Large intestine (tissue), 3 donors: ENCODE results near the gene TAGLN2. TPM values are rescaled to one million over a fixed set of nuclear protein-coding genes. Genes with fewer than 3 reads are reported as not detected.
A peak's percentile ranks its signal among the peaks of the same experiment; 100 is the strongest.

Source experiments
- DNase-seq, 2 donors: peaks; one replicate each; pipeline versions ENCODE4 v3.0.0 to v3.0.0-alpha.2; 2013
- H3K27ac ChIP-seq: one replicate; pipeline ENCODE4 v1.5.1; 2013; ENCODE audit warnings: low read length
- H3K27me3 ChIP-seq: 2 replicates; pipeline ENCODE4 v1.6.1; 2013; ENCODE audit warnings: low read length; ENCODE audit not compliant: control insufficient read depth, insufficient read depth
- H3K36me3 ChIP-seq: 2 replicates; pipeline ENCODE4 v1.6.1; 2013; ENCODE audit warnings: low read length; ENCODE audit not compliant: control insufficient read depth, insufficient read depth
- H3K4me1 ChIP-seq: one replicate; pipeline ENCODE4 v1.6.1; 2013; ENCODE audit warnings: low read length; ENCODE audit not compliant: control insufficient read depth, insufficient read depth
- H3K4me3 ChIP-seq: one replicate; pipeline ENCODE4 v1.5.1; 2013; ENCODE audit warnings: low read length
- H3K9me3 ChIP-seq: one replicate; pipeline ENCODE4 v1.6.1; 2013; ENCODE audit warnings: mild to moderate bottlenecking, low read depth, low read length, moderate library complexity; ENCODE audit not compliant: control insufficient read depth
- WGBS: methylation state at CpG from one replicate; pipeline ENCODE4 v1.1.5; 2013; ENCODE audit warnings: low lambda C conversion rate; ENCODE audit not compliant: insufficient coverage; 5-methylcytosine and 5-hydroxymethylcytosine counted together
- polyA plus RNA-seq: library from polyadenylated mRNA; unstranded; fragments of 120-200 nt; gene quantifications from one replicate; pipeline ENCODE4 v1.2.1, GENCODE V29; 2013

Gene TAGLN2
- polyA plus RNA-seq, 1 donor: 271 TPM

- H3K9me3 ChIP-seq: peaks cover 2% of the 10 kb centered on the region
- no peaks in the 10 kb centered on the region for H3K27me3 ChIP-seq
- no peak overlapping the region for H3K4me3 ChIP-seq
- 94% methylated on average over 6 of the region's 48 CpGs for WGBS
- peaks cover 68% of the 10 kb centered on the region for H3K36me3 ChIP-seq
- DNase-seq: no peak
- H3K27ac ChIP-seq: no peak overlapping the region
- H3K4me1 ChIP-seq: peaks cover 28% of the 10 kb centered on the region
These were observed 4.1 kb upstream of the TAGLN2 start for GRCh38 chr1:159929155-159930051.

- Histone ChIP-seq H3K4me3 (no peak overlapping the region), H3K36me3 (peaks cover 60% of the 10 kb centered on the region), H3K9me3 (peaks cover 2% of the 10 kb centered on the region), H3K27me3 (no peaks in the 10 kb centered on the region), H3K4me1 (peaks cover 34% of the 10 kb centered on the region), H3K27ac (no peak overlapping the region)
- DNase-seq: no peak
- WGBS: no CpG with 5 or more reads among the region's 18 CpGs
These were observed 3.3 kb upstream of the TAGLN2 start for GRCh38 chr1:159928491-159929050.

- no CpG with 5 or more reads among the region's 13 CpGs for WGBS
These were observed 2.6 kb upstream of the TAGLN2 start for GRCh38 chr1:159927849-159928431.

GRCh38 chr1:159927211-159927848 is 2.0 kb upstream of the TAGLN2 start:
- peak in 1 of 2 donors; percentile 55 for DNase-seq
- Histone ChIP-seq H3K27ac (peak overlapping the region; percentile 20), H3K9me3 (peaks cover 2% of the 10 kb centered on the region), H3K27me3 (no peaks in the 10 kb centered on the region), H3K36me3 (peaks cover 51% of the 10 kb centered on the region), H3K4me1 (peaks cover 47% of the 10 kb centered on the region), H3K4me3 (no peak overlapping the region)
- no CpG with 5 or more reads among the region's 16 CpGs for WGBS

More at GRCh38 chr1:159927849-159928431, 2.6 kb upstream of the TAGLN2 start:
- no peak for DNase-seq
- no peak overlapping the region for H3K27ac ChIP-seq
- H3K4me3 ChIP-seq: no peak overlapping the region
- H3K4me1 ChIP-seq: peaks cover 41% of the 10 kb centered on the region
- peaks cover 2% of the 10 kb centered on the region for H3K9me3 ChIP-seq
- H3K36me3 ChIP-seq: peaks cover 57% of the 10 kb centered on the region
- no peaks in the 10 kb centered on the region for H3K27me3 ChIP-seq

GRCh38 chr1:159925719-159926078 is 392 bp upstream of the TAGLN2 start:
- Histone ChIP-seq H3K36me3 (peaks cover 42% of the 10 kb centered on the region), H3K4me1 (peaks cover 54% of the 10 kb centered on the region), H3K27me3 (no peaks in the 10 kb centered on the region), H3K27ac (peak overlapping the region; percentile 77), H3K4me3 (peak overlapping the region; percentile 76), H3K9me3 (peaks cover 2% of the 10 kb centered on the region)
- no CpG with 5 or more reads among the region's 7 CpGs for WGBS
- DNase-seq: no peak

GRCh38 chr1:159924025-159924790 is 1.1 kb downstream of the TAGLN2 start:
- H3K36me3 ChIP-seq: peaks cover 42% of the 10 kb centered on the region
- DNase-seq: peak in 1 of 2 donors; percentile 82
- peaks cover 51% of the 10 kb centered on the region for H3K4me1 ChIP-seq
- WGBS: no CpG with 5 or more reads among the region's 31 CpGs
- H3K4me3 ChIP-seq: peak overlapping the region; percentile 76
- H3K27ac ChIP-seq: peak overlapping the region; percentile 77
- H3K9me3 ChIP-seq: no peaks in the 10 kb centered on the region
- H3K27me3 ChIP-seq: no peaks in the 10 kb centered on the region

GRCh38 chr1:159923203-159924024 is 1.9 kb downstream of the TAGLN2 start:
- WGBS: no CpG with 5 or more reads among the region's 20 CpGs
- DNase-seq: peak; percentile 85 to 89
- H3K27me3 ChIP-seq: no peaks in the 10 kb centered on the region
- peaks cover 50% of the 10 kb centered on the region for H3K4me1 ChIP-seq
- no peaks in the 10 kb centered on the region for H3K9me3 ChIP-seq
- peak overlapping the region; percentile 77 for H3K27ac ChIP-seq
- peak overlapping the region; percentile 76 for H3K4me3 ChIP-seq
- H3K36me3 ChIP-seq: peaks cover 42% of the 10 kb centered on the region

- peak in 1 of 2 donors; percentile 71 for DNase-seq
- H3K4me1 ChIP-seq: peaks cover 50% of the 10 kb centered on the region
- H3K9me3 ChIP-seq: no peaks in the 10 kb centered on the region
- no CpG with 5 or more reads among the region's 8 CpGs for WGBS
- no peaks in the 10 kb centered on the region for H3K27me3 ChIP-seq
- peaks cover 44% of the 10 kb centered on the region for H3K36me3 ChIP-seq
- H3K4me3 ChIP-seq: peak overlapping the region; percentile 76
- H3K27ac ChIP-seq: peak overlapping the region; percentile 77
These were observed 2.6 kb downstream of the TAGLN2 start for GRCh38 chr1:159922511-159923202.
